Activated CD4-positive, alpha-beta memory T cell treated with anti-CD3 and anti-CD28 coated beads for 36 hours (primary cell): ENCODE results near the gene TSPAN5. TPM values are rescaled to one million over a fixed set of nuclear protein-coding genes. Genes with fewer than 3 reads are reported as not detected.

Experiments used
- CTCF ChIA-PET: fragments of 350-600 bp; sonication (Branson Sonifier 250); formaldehyde crosslinking; loops from one replicate; lab custom pipeline; 2021; ENCODE audit warnings: antibody characterized with exemption, inconsistent platforms; lab: Charles Lee
- POLR2A ChIA-PET: fragments of 350-600 bp; sonication (Branson Sonifier 250); formaldehyde crosslinking; loops from one replicate; lab custom pipeline; 2021; ENCODE audit warnings: antibody characterized with exemption; lab: Charles Lee
- DNase-seq: peaks from one replicate; pipeline ENCODE4 v3.0.0-alpha.2; 2020
- H3K27ac Mint-ChIP-seq: one replicate; pipeline ENCODE4 v1.8.0; 2021; ENCODE audit warnings: mixed read lengths
- H3K27me3 Mint-ChIP-seq: one replicate; pipeline ENCODE4 v1.8.0; 2021; ENCODE audit warnings: mixed read lengths
- H3K36me3 Mint-ChIP-seq: one replicate; pipeline ENCODE4 v1.8.0; 2021; ENCODE audit warnings: mixed read lengths
- H3K4me1 Mint-ChIP-seq: one replicate; pipeline ENCODE4 v1.8.0; 2021; ENCODE audit warnings: low read depth, mixed read lengths
- H3K4me3 Mint-ChIP-seq: one replicate; pipeline ENCODE4 v1.8.0; 2021; ENCODE audit warnings: mild to moderate bottlenecking, mixed read lengths
- H3K9me3 Mint-ChIP-seq: one replicate; pipeline ENCODE4 v1.8.0; 2021; ENCODE audit warnings: mixed read lengths
- intact Hi-C: fragments of 100-400 bp; cut with micrococcal nuclease; formaldehyde crosslinking; loops from one replicate; pipeline ENCODE4 v1.15.1; 2023
- total RNA-seq, 2 experiments: library from RNA; stranded (reverse); gene quantifications; one replicate each; pipeline ENCODE4 v1.2.3, GENCODE V29; 2021

The TSPAN5 gene
- total RNA-seq, 2 experiments from 2014 or later: 19.2 to 20.4 TPM

DNA sequence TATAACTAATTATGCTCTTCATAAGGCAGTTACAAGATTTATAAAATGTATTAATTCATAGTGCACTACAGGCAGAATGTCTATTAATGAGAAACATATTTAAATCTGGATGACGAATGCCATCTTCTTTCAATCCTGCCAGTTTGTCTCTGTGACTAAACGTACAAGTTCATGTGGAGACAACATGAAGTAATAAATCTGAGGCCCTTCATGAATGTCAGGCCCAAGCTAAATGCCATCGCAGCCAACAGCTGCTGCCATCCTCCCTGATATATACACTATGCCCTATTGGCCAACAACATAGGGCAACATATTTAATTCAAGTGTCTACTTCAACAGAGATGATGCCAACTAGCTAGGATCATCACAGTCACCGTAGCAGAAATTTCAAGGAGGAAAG lies 43.7 kb downstream of the TSPAN5 start:
- Mint-ChIP-seq H3K27ac (no peak overlapping the region), H3K27me3 (no peaks in the 10 kb centered on the region), H3K4me1 (peaks cover 53% of the 10 kb centered on the region), H3K4me3 (no peak overlapping the region), H3K9me3 (no peaks in the 10 kb centered on the region), H3K36me3 (peaks cover 5% of the 10 kb centered on the region)
- DNase-seq: no peak
- CTCF ChIA-PET: no interaction called here
- intact Hi-C loops: no loop called here
- POLR2A ChIA-PET: no interaction called here

DNA sequence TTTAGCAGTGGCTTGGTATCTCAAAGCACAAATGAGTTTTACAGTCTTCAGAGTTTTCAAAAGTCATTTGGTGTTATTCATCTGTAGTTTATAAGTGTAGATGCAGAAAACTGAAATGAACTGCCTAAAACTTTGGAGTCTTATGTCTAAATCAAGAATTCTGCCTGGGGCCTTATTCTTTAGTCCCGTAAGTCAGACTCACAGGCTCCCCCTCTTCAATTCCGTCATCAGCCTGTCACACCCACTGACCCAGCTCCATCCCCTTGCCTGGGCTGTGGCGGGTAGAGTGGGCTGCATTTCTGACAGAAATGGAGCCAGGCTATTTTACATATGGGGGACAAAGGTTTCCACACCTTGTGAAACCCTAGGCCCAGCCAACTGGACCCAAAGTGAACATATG lies 44.3 kb downstream of the TSPAN5 start:
- intact Hi-C loops: no loop called here
- peaks cover 58% of the 10 kb centered on the region for H3K4me1 Mint-ChIP-seq
- DNase-seq: no peak
- CTCF ChIA-PET: no interaction called here
- POLR2A ChIA-PET: no interaction called here
- H3K4me3 Mint-ChIP-seq: no peak overlapping the region
- H3K9me3 Mint-ChIP-seq: no peaks in the 10 kb centered on the region
- H3K36me3 Mint-ChIP-seq: peaks cover 5% of the 10 kb centered on the region
- H3K27me3 Mint-ChIP-seq: no peaks in the 10 kb centered on the region
- H3K27ac Mint-ChIP-seq: no peak overlapping the region

DNA sequence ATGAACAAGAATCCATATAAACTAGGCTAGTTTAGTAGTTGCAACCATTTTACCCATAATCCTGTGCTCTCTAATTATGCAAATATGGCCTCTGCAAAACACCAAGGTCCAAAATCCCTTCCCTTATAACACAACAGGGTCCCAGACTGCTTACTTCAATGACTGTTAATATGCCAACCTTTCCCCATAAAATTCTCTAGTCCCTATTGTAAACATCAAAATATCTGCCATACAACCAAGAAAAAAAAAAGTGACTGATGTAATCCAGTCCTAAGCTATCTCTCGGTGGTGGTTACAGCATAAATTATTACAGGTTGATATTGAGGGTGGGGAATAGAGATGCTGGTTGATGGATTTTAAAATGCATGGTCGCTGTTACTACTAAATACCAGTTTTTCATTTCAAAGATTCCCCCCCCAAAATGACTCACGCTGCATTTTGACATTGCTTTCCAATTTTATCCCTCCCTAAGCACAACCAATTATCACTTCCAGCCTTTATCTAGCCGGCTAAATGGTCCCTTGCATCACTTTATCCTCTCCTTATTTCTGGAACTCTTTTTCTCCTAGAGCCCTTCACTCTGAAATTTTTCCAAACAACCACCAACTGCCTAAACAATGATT lies 44.8 kb downstream of the TSPAN5 start:
- intact Hi-C loops: no loop called here
- no peak overlapping the region for H3K4me3 Mint-ChIP-seq
- no peak overlapping the region for H3K27ac Mint-ChIP-seq
- POLR2A ChIA-PET: no interaction called here
- H3K36me3 Mint-ChIP-seq: peaks cover 5% of the 10 kb centered on the region
- no peaks in the 10 kb centered on the region for H3K27me3 Mint-ChIP-seq
- CTCF ChIA-PET: no interaction called here
- DNase-seq: no peak
- no peaks in the 10 kb centered on the region for H3K9me3 Mint-ChIP-seq
- H3K4me1 Mint-ChIP-seq: peaks cover 64% of the 10 kb centered on the region

DNA sequence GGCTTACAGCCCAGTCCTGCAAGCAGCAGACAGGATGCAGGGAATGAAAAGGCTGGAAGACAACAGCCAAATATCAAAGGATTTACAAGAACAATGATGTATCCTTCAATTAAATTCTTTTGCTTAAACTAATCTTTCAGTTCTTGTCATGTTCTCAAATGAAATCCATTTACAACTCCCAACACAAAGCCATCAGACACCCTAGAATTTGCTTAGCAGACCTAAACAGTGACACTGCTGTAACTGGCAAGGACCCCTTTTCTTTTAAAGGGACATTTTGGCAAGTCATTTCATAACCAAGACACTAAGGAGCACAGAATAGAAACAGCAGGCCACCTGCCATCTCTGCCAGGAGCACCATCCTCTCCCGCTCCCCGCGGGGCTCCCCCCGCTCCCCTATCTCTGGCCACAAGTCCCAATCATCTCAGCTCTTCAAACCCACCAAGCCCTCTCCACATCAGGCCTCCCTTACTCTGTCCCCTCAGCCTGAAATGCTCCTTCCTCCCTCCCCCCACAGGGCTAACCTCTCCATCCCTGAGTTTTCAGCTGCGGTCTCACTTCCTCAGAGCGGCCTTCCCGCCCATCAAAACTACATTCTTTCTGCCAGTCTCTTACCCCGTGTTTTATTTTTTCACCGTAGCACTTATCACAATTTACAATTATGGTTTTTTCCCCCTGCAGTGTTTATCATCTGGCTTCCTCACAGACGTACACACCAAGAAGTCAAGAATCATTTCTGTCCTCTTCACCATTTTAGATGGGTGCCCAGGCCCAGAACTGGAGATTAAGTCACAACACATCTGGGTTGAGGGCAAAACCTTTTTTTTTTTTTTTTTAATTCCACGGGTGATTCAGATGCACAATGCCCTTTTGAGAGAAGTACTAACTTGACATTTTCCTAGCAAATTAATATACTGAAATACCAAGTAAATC lies 45.8 kb downstream of the TSPAN5 start:
- ChIA-PET CTCF (no interaction called here), POLR2A (interaction anchor here (0.7 kb wide), 1 partner anchor 15 kb away, joined by 3 read pairs; no protein-coding TSS in a partner anchor)
- no peaks in the 10 kb centered on the region for H3K9me3 Mint-ChIP-seq
- peaks cover 64% of the 10 kb centered on the region for H3K4me1 Mint-ChIP-seq
- intact Hi-C loops: no loop called here
- no peak for DNase-seq
- no peak overlapping the region for H3K27ac Mint-ChIP-seq
- H3K27me3 Mint-ChIP-seq: no peaks in the 10 kb centered on the region
- no peak overlapping the region for H3K4me3 Mint-ChIP-seq
- H3K36me3 Mint-ChIP-seq: peaks cover 2% of the 10 kb centered on the region

DNA sequence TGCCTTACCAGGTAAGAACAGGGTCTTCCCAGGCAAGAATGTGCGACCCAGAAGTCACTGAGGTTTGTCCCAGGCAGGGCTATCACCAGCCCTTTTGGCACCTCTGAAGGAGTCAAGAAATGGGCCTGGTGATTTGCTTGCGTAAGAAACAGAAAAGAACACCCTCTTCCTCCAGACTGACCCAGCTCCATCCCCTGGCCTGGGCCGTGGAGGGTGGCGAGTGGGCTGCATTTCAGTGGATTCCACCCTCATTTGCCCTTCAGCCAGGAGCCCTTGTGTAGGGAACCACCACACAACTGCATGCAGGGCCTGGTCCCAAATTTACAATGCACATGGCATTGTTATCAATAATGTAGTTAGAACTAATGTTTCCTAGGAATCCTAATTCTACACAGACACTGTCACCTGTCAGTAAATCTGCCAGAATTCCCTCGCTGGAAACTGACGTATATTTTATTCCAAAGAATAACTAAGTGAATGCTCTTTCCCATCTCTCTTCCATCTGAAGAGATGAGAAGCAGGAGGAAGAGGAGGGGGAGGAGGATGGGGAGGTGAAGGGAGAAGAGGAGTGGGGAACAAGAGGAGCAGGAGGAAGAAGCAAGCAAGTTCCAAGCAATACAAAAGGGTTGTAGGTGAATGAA lies 46.6 kb downstream of the TSPAN5 start:
- intact Hi-C loops: no loop called here
- ChIA-PET POLR2A (interaction anchor here (0.7 kb wide), 1 partner anchor 15 kb away, joined by 3 read pairs; no protein-coding TSS in a partner anchor), CTCF (no interaction called here)

DNA sequence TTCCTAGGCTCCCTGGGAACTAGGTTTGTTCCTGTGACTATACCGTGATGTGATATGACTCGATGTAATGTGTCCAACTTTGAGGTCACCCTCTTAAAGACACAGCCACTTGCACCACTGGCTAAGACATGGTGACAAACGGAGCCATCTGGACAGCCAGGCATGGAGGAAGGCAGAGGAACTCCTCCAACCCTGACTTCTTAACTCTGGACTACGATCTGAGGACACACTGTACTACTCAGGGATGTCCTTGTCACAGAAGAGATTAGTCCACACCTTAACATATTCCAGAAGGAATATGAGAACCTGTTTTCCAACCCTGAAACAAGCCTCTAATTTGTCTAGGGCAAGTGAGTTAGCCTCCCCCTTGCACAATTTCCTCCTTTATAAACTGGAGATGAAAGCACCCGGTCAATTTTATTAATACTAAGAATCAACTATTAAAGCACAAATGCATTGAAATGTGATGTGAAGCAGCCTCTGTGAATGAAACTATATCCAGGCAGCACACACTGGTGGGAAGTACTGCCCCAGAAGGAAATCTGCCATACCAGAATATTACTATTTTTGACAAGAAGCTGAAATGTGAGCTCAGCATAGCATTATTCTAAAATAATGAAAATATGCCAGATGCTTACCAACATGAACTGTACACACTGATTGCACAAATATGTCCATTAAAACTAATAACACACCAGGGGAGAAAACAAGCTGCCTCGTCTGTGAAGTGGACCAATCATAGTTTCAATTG lies 47.3 kb downstream of the TSPAN5 start:
- H3K36me3 Mint-ChIP-seq: no peaks in the 10 kb centered on the region
- H3K4me3 Mint-ChIP-seq: no peak overlapping the region
- H3K9me3 Mint-ChIP-seq: no peaks in the 10 kb centered on the region
- DNase-seq: no peak
- peaks cover 65% of the 10 kb centered on the region for H3K4me1 Mint-ChIP-seq
- POLR2A ChIA-PET: no interaction called here
- H3K27me3 Mint-ChIP-seq: no peaks in the 10 kb centered on the region
- intact Hi-C loops: no loop called here
- CTCF ChIA-PET: no interaction called here
- H3K27ac Mint-ChIP-seq: no peak overlapping the region

More for the DNA sequence above, 46.6 kb downstream of the TSPAN5 start:
- H3K36me3 Mint-ChIP-seq: no peaks in the 10 kb centered on the region
- no peak overlapping the region for H3K4me3 Mint-ChIP-seq
- no peaks in the 10 kb centered on the region for H3K27me3 Mint-ChIP-seq
- H3K4me1 Mint-ChIP-seq: peaks cover 63% of the 10 kb centered on the region
- no peaks in the 10 kb centered on the region for H3K9me3 Mint-ChIP-seq
- no peak overlapping the region for H3K27ac Mint-ChIP-seq
- DNase-seq: no peak

DNA sequence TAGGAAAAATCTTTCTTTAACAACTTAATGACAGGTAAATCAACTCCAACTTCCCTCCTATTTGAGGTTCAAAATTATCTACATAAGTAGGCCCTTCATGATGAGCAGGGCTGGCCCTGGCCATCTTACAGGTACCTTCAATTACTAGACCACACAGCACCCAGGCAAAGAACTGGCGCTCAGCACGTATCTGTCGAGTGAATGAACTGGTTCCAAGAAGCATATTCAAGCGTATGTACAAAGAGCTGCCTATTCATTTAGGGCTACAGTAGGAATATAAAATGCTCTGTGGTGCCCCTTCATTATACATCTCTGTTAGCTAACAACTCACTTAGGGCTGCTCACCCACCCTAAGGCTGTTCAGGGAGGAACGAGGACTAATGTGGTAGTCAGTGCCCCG lies 48.0 kb downstream of the TSPAN5 start:
- Mint-ChIP-seq H3K36me3 (no peaks in the 10 kb centered on the region), H3K9me3 (no peaks in the 10 kb centered on the region), H3K27me3 (no peaks in the 10 kb centered on the region), H3K4me1 (peaks cover 69% of the 10 kb centered on the region), H3K4me3 (no peak overlapping the region), H3K27ac (no peak overlapping the region)
- intact Hi-C loops: no loop called here
- ChIA-PET POLR2A (no interaction called here), CTCF (no interaction called here)
- no peak for DNase-seq

DNA sequence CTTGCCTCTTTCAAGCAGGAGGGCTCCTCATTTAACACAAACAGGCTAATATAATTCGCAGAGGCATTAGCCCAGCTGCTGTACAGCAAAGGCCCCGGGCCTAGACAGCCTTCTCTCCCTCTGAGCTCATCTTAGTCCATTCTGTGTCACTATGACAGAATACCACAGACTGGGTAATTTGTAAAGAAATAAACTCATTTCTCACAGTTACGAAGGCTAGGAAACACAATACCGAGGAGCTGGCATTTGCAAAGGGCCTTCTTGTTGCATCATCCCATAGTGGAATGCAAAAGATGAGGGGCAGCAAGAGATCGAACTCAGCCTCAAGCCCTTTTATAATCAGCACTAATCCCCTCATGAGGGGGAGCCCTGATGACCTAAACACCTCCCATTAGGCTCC lies 48.5 kb downstream of the TSPAN5 start:
- DNase-seq: no peak
- intact Hi-C loops: loop anchor here (10.0 kb wide), 1 partner anchor 465 kb away; the partner anchor contains the start of gene STPG2
- Mint-ChIP-seq H3K9me3 (no peaks in the 10 kb centered on the region), H3K4me3 (no peak overlapping the region), H3K4me1 (peaks cover 70% of the 10 kb centered on the region), H3K27me3 (no peaks in the 10 kb centered on the region), H3K27ac (no peak overlapping the region), H3K36me3 (no peaks in the 10 kb centered on the region)
- POLR2A ChIA-PET: no interaction called here
- CTCF ChIA-PET: no interaction called here

DNA sequence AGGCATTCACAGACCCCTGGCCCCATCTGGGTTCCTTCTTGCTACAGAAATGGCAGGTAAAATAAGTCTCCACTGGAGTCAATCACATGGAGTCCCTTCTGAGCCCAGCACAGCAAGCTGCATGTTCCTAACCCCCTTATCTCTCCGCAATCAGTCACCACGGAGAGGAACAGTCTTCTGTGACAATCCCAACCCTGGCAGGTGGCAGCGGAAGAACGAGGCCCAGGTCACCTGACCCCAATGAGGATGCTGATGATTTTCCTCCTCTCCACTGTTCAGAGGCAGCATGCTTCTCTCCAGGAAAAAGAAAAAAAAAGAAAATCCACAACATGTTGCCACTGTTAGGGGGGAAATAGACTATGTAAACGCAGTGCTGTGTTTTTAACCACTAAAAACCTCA lies 50.1 kb downstream of the TSPAN5 start:
- Mint-ChIP-seq H3K27me3 (no peaks in the 10 kb centered on the region), H3K4me3 (no peak overlapping the region), H3K9me3 (no peaks in the 10 kb centered on the region), H3K36me3 (no peaks in the 10 kb centered on the region), H3K4me1 (peaks cover 75% of the 10 kb centered on the region), H3K27ac (no peak overlapping the region)
- intact Hi-C loops: loop anchor here (10.0 kb wide), 1 partner anchor 464 kb away; the partner anchor contains the start of gene STPG2
- CTCF ChIA-PET: no interaction called here
- POLR2A ChIA-PET: no interaction called here
- no peak for DNase-seq

DNA sequence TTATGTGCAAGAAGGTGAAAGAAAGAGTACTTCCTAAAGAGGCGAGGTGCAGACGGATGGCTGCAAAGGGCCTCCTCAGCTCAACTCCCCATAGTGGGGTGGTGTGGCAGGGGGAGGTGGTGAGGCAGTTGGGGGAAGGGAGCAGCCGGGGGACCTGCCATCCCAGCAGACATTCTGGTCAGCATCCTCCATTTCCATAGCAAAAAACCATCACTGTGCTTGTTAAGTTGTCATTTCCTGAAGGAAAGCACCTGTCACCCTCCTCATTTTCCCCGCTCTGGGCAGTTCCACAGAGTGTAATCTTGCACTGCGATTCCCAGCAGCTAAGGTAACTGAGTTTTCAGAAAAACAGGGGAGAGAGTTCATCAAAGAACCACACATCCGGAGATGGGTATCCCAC lies 51.5 kb downstream of the TSPAN5 start:
- Mint-ChIP-seq H3K27ac (no peak overlapping the region), H3K4me3 (no peak overlapping the region), H3K4me1 (peaks cover 76% of the 10 kb centered on the region), H3K27me3 (no peaks in the 10 kb centered on the region), H3K9me3 (no peaks in the 10 kb centered on the region), H3K36me3 (no peaks in the 10 kb centered on the region)
- intact Hi-C loops: loop anchor here (10.0 kb wide), 1 partner anchor 462 kb away; the partner anchor contains the start of gene STPG2
- no peak for DNase-seq
- ChIA-PET CTCF (interaction anchor here (0.6 to 1.2 kb wide), 4 partner anchors 10 to 388 kb away, joined by 3 to 4 read pairs (median 3); no protein-coding TSS in a partner anchor), POLR2A (no interaction called here)

DNA sequence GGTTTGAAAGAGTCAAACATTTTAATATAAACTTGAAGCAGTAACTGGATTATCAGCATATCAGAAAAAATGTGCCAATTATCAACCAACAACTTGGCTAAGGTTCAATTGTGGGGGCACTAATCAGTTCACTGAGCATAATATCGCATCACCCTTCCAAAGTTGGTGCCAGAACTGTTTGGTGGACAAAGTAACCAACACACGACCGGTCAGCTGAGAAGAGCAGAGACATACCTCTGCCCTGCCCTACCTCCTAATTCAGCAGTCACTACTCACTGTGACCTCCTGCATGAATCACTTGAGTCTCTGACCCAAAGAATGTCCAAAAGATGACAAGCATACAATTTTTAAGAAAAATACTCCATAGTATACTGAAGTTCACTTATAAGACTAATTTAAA lies 53.2 kb downstream of the TSPAN5 start:
- no peak for DNase-seq
- no peaks in the 10 kb centered on the region for H3K9me3 Mint-ChIP-seq
- ChIA-PET POLR2A (no interaction called here), CTCF (no interaction called here)
- peaks cover 10% of the 10 kb centered on the region for H3K36me3 Mint-ChIP-seq
- H3K4me3 Mint-ChIP-seq: no peak overlapping the region
- H3K4me1 Mint-ChIP-seq: peaks cover 74% of the 10 kb centered on the region
- H3K27me3 Mint-ChIP-seq: no peaks in the 10 kb centered on the region
- intact Hi-C loops: loop anchor here (2.0 to 10.0 kb wide), 2 partner anchors 16 to 460 kb away; partner anchors contain the start of gene STPG2
- H3K27ac Mint-ChIP-seq: no peak overlapping the region
